HG03439 (cell line): Measurements from ENCODE around the gene THAP4.

ENCODE experiments used
- ATAC-seq: cut with Tn5 transposase; IDR thresholded peaks from one replicate; pipeline ENCODE4 v1.9.1; 2021; ENCODE audit warnings: mild to moderate bottlenecking, moderate library complexity; ENCODE audit not compliant: unreplicated experiment

The THAP4 gene

GRCh38 chr2:241640165-241640795, 3.3 kb upstream of the THAP4 start:
- no peak for ATAC-seq

- ATAC-seq = no peak
Observed at GRCh38 chr2:241639385-241639784, 2.4 kb upstream of the THAP4 start.

GRCh38 chr2:241638940-241639339, 2.0 kb upstream of the THAP4 start:
- no peak for ATAC-seq

- ATAC-seq = peak; percentile 15
Observed at GRCh38 chr2:241637795-241638660, 1.1 kb upstream of the THAP4 start.

GRCh38 chr2:241636182-241637017, 558 bp downstream of the THAP4 start:
- ATAC-seq = peak; percentile 24

GRCh38 chr2:241635756-241636155, 1.2 kb downstream of the THAP4 start:
- no peak for ATAC-seq

GRCh38 chr2:241633561-241633960, 3.4 kb downstream of the THAP4 start:
- ATAC-seq = no peak

GRCh38 chr2:241632478-241633325, 4.3 kb downstream of the THAP4 start:
- ATAC-seq = no peak

GRCh38 chr2:241629762-241630435, 7.1 kb downstream of the THAP4 start:
- no peak for ATAC-seq

GRCh38 chr2:241627675-241628074, 9.3 kb downstream of the THAP4 start:
- ATAC-seq = no peak

GRCh38 chr2:241620419-241620769, 16.6 kb downstream of the THAP4 start:
- ATAC-seq = no peak

GRCh38 chr2:241619597-241620418, 17.1 kb downstream of the THAP4 start:
- ATAC-seq = no peak

- no peak for ATAC-seq
Observed at GRCh38 chr2:241618829-241619228, 18.1 kb downstream of the THAP4 start.

GRCh38 chr2:241618296-241618805, 18.6 kb downstream of the THAP4 start:
- ATAC-seq = no peak

GRCh38 chr2:241617431-241618154, 19.4 kb downstream of the THAP4 start:
- no peak for ATAC-seq

GRCh38 chr2:241616168-241617125, 20.5 kb downstream of the THAP4 start:
- no peak for ATAC-seq

GRCh38 chr2:241615522-241616052, 21.4 kb downstream of the THAP4 start:
- ATAC-seq = no peak
